Epithelial cell of esophagus (primary cell): ENCODE results near the gene KRTAP20-4.

ENCODE experiments used
- DNase-seq: peaks from one replicate; pipeline ENCODE4 v3.0.0; 2010; ENCODE audit warnings: low read depth
- H3K4me3 ChIP-seq: 2 replicates; pipeline ENCODE4 v1.5.1; 2011; ENCODE audit warnings: mild to moderate bottlenecking, low read length, control low read depth
- CTCF ChIP-seq: IDR thresholded peaks from 2 replicates; pipeline ENCODE4 v1.5.1; 2011; ENCODE audit warnings: low read depth, mild to moderate bottlenecking, low read length, control low read depth, inconsistent platforms; ENCODE audit not compliant: insufficient read depth; ENCODE audit errors: missing control alignments

The KRTAP20-4 gene

DNA sequence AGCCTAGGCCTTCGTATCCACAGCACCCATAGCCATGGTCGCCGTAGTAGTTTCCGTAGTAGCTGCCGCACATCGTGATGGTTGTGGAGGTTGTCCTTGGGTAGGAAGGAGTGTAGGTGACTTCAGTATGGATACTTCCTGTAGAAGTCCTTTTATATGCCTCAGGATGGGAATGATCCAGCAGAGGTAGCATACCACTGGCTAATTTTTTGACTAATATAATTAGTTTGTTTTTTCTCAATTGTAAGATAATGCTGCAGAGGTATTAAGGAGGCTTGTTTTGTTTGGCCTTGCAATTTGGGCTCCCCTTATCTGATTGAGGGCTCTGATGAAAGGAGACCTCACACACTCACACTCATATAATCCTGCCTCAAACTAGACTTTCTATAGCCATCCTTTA lies 21.6 kb upstream of the KRTAP20-4 start, which contains the start of gene KRTAP6-2:
TSS of gene KRTAP6-2 (minus strand) at position 101 of the 400 bp plus-strand sequence. CDS start at position 73, 28 bp downstream.
- no peak for TF ChIP-seq CTCF
- no peak within 1 kb of the TSS for H3K4me3 ChIP-seq
- no peak for DNase-seq

GRCh38 chr21:30600787-30601186 lies 19.6 kb upstream of the KRTAP20-4 start, which contains the start of gene KRTAP22-1:
KRTAP22-1 (plus strand) TSS chr21:30601087.
- no peak for DNase-seq
- TF ChIP-seq CTCF, result no peak
- H3K4me3 ChIP-seq, result no peak within 1 kb of the TSS

- no peak for DNase-seq
- no peak for TF ChIP-seq CTCF
- H3K4me3 ChIP-seq, result no peak overlapping the region
Measured at GRCh38 chr21:30605968-30606367, 14.5 kb upstream of the KRTAP20-4 start.

GRCh38 chr21:30612132-30612531 lies 8.3 kb upstream of the KRTAP20-4 start:
- no peak for TF ChIP-seq CTCF
- no peak for DNase-seq
- H3K4me3 ChIP-seq, result no peak overlapping the region

- TF ChIP-seq CTCF, result no peak
- H3K4me3 ChIP-seq, result no peak within 1 kb of the TSS
- DNase-seq, result no peak
Measured at GRCh38 chr21:30613836-30614235, 6.6 kb upstream of the KRTAP20-4 start, which contains the start of gene KRTAP6-1. KRTAP6-1 (minus strand) TSS chr21:30613930; CDS start chr21:30613904, 26 bp downstream.

DNA sequence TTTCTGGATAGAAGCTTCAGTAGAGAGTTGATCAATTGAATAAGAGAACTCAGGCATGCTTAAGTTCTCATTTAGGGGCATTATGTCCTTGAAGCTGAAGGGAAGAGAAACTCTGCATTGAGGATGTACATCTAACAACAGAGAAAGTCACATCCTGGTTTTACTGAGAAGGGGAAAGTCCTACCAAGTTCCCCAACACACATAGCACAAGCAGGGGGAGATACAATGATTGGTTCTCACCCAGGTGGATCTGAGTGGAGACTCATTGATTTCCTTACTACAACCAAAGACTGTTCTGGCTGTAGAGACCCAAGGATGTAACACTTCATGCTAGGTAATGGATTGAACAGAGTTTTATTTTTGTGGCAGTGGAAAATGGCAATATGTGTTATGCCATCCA lies 5.2 kb upstream of the KRTAP20-4 start:
- no peak overlapping the region for H3K4me3 ChIP-seq
- no peak for TF ChIP-seq CTCF
- no peak for DNase-seq

GRCh38 chr21:30616125-30616524 lies 4.3 kb upstream of the KRTAP20-4 start, which contains the start of gene KRTAP20-1:
KRTAP20-1 (plus strand) TSS chr21:30616425; CDS start chr21:30616455, 30 bp downstream.
- TF ChIP-seq CTCF, result no peak
- DNase-seq, result no peak
- H3K4me3 ChIP-seq, result no peak within 1 kb of the TSS
